GM12878 (cell line): ENCODE results near the gene PLPP2. TPM values are rescaled to one million over a fixed set of nuclear protein-coding genes. Genes with fewer than 3 reads are reported as not detected.

ENCODE experiments used
- ATAC-seq: fragments of 200-7000 bp; cut with Tn5 transposase; 3 replicates; pipeline ENCODE4 v1.9.1; 2020; ENCODE audit warnings: mild to moderate bottlenecking, moderate library complexity
- BruUV-seq: library from RNA; stranded (reverse); fragments of 400-500 nt; replicated peaks from 2 replicates; lab custom pipeline; 2021; lab: Mats Ljungman, UMichigan
- CTCF ChIA-PET: fragments of 300-600 bp; sonication (Branson Sonifier 250); formaldehyde crosslinking; extraction: SDS; loops from one replicate; lab custom pipeline; 2021; ENCODE audit warnings: inconsistent platforms; lab: Yijun Ruan, JAX
- POLR2A ChIA-PET: fragments of 350-600 bp; formaldehyde crosslinking; extraction: SDS; loops from one replicate; lab custom pipeline; 2021; ENCODE audit warnings: inconsistent platforms; lab: Charles Lee
- RAD21 ChIA-PET: fragments of 300-600 bp; sonication (Branson Sonifier 250); formaldehyde crosslinking; loops from one replicate; lab custom pipeline; 2023; ENCODE audit warnings: antibody characterized with exemption; ENCODE audit not compliant: unreplicated experiment; lab: Charles Lee
- SMC1A ChIA-PET: fragments of 300-600 bp; sonication (Branson Sonifier 250); formaldehyde crosslinking; loops from one replicate; lab custom pipeline; 2023; ENCODE audit not compliant: unreplicated experiment, uncharacterized antibody; lab: Charles Lee
- DNase-seq: peaks from one replicate; pipeline ENCODE4 v3.0.0-alpha.2; 2011; ENCODE audit warnings: low read depth, low spot score
- FAIRE-seq: peaks from 3 replicates; lab custom pipeline; 2011; peaks lifted over from hg19 to GRCh38; lab: Jason Lieb, UNC
- H2AFZ ChIP-seq: 2 replicates; pipeline ENCODE4 v1.6.0; 2011; ENCODE audit warnings: low read depth, low read length, control low read depth; ENCODE audit not compliant: control insufficient read depth
- H3K27ac ChIP-seq: 2 replicates; pipeline ENCODE4 v1.5.1; 2011; ENCODE audit warnings: control low read depth; ENCODE audit not compliant: control insufficient read depth, insufficient read depth
- H3K27me3 ChIP-seq, 2 experiments: replicated peaks in 1 of 2; 2 replicates each; pipeline versions ENCODE4 v1.6.0 to v1.6.1; 2011; ENCODE audit warnings: low read length in 1 of 2; ENCODE audit not compliant: control insufficient read depth in 2 of 2, insufficient read depth in 2 of 2
- H3K36me3 ChIP-seq, 2 experiments: 2 replicates each; pipeline ENCODE4 v1.5.1; 2011; ENCODE audit warnings: low read length in 1 of 2; ENCODE audit not compliant: control insufficient read depth in 2 of 2, insufficient read depth in 2 of 2
- H3K4me1 ChIP-seq: 2 replicates; pipeline ENCODE4 v1.6.1; 2011; ENCODE audit warnings: mild to moderate bottlenecking, low read length, moderate library complexity, mixed read lengths; ENCODE audit not compliant: control insufficient read depth, insufficient read depth
- H3K4me2 ChIP-seq: 2 replicates; pipeline ENCODE4 v1.6.0; 2011; ENCODE audit warnings: control low read depth; ENCODE audit not compliant: control insufficient read depth, insufficient read depth
- H3K4me3 ChIP-seq: fragments of 200-600 bp; sonication (generic); 2 replicates; pipeline ENCODE4 v1.5.1; 2016
- H3K79me2 ChIP-seq: 2 replicates; pipeline ENCODE4 v1.6.0; 2011; ENCODE audit warnings: low read length; ENCODE audit not compliant: control insufficient read depth, insufficient read depth
- H3K9ac ChIP-seq: 2 replicates; pipeline ENCODE4 v1.8.0; 2011; ENCODE audit warnings: low read length, control low read depth, mixed read lengths; ENCODE audit not compliant: control insufficient read depth, insufficient read depth
- H3K9me3 ChIP-seq: replicated peaks from 3 replicates; pipeline ENCODE4 v1.5.1; 2011; ENCODE audit warnings: mild to moderate bottlenecking, low read length; ENCODE audit not compliant: control insufficient read depth, insufficient read depth
- H4K20me1 ChIP-seq: 2 replicates; pipeline ENCODE4 v1.6.0; 2011; ENCODE audit not compliant: control insufficient read depth, insufficient read depth
- MEF2A ChIP-seq: IDR thresholded peaks from 2 replicates; pipeline ENCODE4 v1.6.1; 2011; ENCODE audit warnings: low read depth, mild to moderate bottlenecking, low read length, moderate library complexity; ENCODE audit not compliant: insufficient read depth
- RUNX3 ChIP-seq: IDR thresholded peaks from 2 replicates; pipeline ENCODE4 v1.6.1; 2012; ENCODE audit warnings: low read length, inconsistent platforms
- SREBF2 ChIP-seq: IDR thresholded peaks from 2 replicates; pipeline ENCODE4 v1.6.1; 2012; ENCODE audit warnings: mild to moderate bottlenecking, low read length
- TARDBP ChIP-seq: IDR thresholded peaks from 2 replicates; pipeline ENCODE4 v1.6.1; 2016; ENCODE audit warnings: borderline replicate concordance
- TCF3 ChIP-seq: IDR thresholded peaks from 2 replicates; pipeline ENCODE4 v1.6.1; 2012; ENCODE audit warnings: low read depth, mild to moderate bottlenecking, low read length, borderline replicate concordance; ENCODE audit not compliant: insufficient read depth
- ZNF622 ChIP-seq: fragments of 450-650 bp; IDR thresholded peaks from 2 replicates; pipeline ENCODE4 v1.6.1; 2017; ENCODE audit warnings: mild to moderate bottlenecking, inconsistent platforms
- WGBS: methylation state at CpG from one replicate; pipeline ENCODE4 v1.1.6; 2016; ENCODE audit warnings: low lambda C conversion rate; ENCODE audit not compliant: insufficient replicate concordance, insufficient coverage; ENCODE audit errors: missing lambda C conversion rate; 5-methylcytosine and 5-hydroxymethylcytosine counted together
- in situ Hi-C: fragments of 300-500 bp; cut with MboI; formaldehyde crosslinking; loops from 9 replicates; pipeline ENCODE4 v1.14.3; 2018; ENCODE audit warnings: mixed read lengths
- intact Hi-C: fragments of 100-400 bp; cut with micrococcal nuclease; formaldehyde crosslinking; loops from one replicate; pipeline ENCODE4 v1.14.2; 2022; ENCODE audit not compliant: unreplicated experiment
- polyA plus RNA-seq, 11 experiments: library from polyadenylated mRNA; depleted of rRNA in 4 of 11; unstranded in 6 of 11; stranded (reverse) in 5 of 11; fragments of >200 nt; fragmentation: Nextera tagmentation in 4 of 11; fragmentation: Illumina TruSeq in 1 of 11; extraction: Ambion mirVana in 4 of 11; extraction: Trizol in 1 of 11; gene quantifications; 1 replicate in 1 of 11; 2 replicates in 10 of 11; pipeline versions ENCODE4 v1.2.1 to v1.2.3, GENCODE V29; 2011 to 2016; ENCODE audit warnings: inconsistent platforms in 2 of 11, missing spikeins in 2 of 11, low read depth in 1 of 11
- total RNA-seq, 4 experiments: library from RNA; depleted of rRNA in 3 of 4; stranded (reverse); fragments of >200 nt in 3 of 4; fragmentation: Illumina TruSeq in 1 of 4; extraction: Trizol in 1 of 4; gene quantifications; 2 replicates each; pipeline versions ENCODE4 v1.2.1 to v1.2.3, GENCODE V29; 2013 to 2021
- TF ChIP-seq, protein P1 (sequence below): IDR thresholded peaks from 2 replicates; pipeline ENCODE4 v1.6.1; 2012; ENCODE audit warnings: improper control_type of control experiment, low read depth, low read length; ENCODE audit not compliant: insufficient replicate concordance
- TF ChIP-seq, protein P2 (sequence below): IDR thresholded peaks from 2 replicates; pipeline ENCODE4 v1.6.1; 2011; ENCODE audit warnings: low read depth, low read length, improper control_type of control experiment, borderline replicate concordance
- TF ChIP-seq, protein P3 (sequence below): fragments of 150-350 bp; IDR thresholded peaks from 2 replicates; pipeline ENCODE4 v1.6.1; 2014; ENCODE audit warnings: mild to moderate bottlenecking, low read depth, low read length
- TF ChIP-seq, protein P4 (sequence below): fragments of 450-650 bp; IDR thresholded peaks from 2 replicates; pipeline ENCODE4 v1.6.1; 2017; ENCODE audit warnings: antibody characterized with exemption, mild to moderate bottlenecking, moderate library complexity

Gene PLPP2
- total and polyA plus RNA-seq, 10 of the 15 experiments (the other 5 are each of a cell fraction or from before 2014, with no cell fraction given): 0.04 to 0.62 (median 0.14) TPM; not detected in 7

DNA sequence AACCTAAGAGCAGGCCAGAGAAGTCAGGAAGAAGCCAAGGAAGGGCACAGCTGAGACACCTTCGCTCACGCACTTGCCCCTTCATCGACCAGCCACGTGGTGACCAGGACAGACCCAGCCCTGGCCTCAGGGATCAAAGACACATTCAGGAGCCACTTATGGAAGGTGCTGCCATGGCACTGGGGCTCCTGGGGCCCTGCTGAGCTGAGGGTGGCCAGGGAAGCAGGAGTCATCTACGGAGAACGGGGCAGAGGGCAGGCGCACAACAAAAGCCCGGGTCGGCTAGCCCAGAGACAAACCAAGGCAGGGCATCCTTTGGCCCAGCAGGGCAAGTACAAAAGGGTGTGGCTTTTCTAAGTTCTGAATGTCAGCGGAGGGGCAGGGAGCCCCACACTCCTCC is 2.3 kb downstream of the PLPP2 start (continued):
- no peak for TF ChIP-seq SREBF2

DNA sequence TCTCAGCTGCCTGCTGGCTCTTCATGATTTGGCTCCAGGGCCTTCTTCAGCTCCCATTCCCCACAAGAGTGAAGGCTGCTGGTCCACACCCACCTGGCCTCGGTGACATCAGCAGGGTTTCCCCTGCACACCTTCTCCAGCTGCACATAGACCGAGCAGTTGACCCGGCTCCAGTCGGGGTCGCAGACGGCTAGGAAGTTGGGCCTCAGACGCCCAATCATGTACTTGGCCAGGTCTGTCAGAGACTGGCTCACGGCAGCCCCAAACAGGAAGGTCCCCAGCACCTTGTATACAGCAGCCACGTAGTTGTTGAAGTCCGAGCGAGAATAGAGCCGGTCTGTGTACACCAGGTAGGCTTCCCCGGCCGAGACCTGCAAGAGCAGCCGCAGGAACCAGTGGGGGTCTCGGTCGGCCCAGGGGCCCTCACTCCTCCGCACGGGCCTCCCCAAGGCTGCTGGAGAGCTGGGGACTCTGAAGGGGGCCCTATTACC is 3.8 kb downstream of the PLPP2 start:
- POLR2A ChIA-PET: no interaction called here
- TF ChIP-seq TCF3: no peak
- TF ChIP-seq, protein P1, sequence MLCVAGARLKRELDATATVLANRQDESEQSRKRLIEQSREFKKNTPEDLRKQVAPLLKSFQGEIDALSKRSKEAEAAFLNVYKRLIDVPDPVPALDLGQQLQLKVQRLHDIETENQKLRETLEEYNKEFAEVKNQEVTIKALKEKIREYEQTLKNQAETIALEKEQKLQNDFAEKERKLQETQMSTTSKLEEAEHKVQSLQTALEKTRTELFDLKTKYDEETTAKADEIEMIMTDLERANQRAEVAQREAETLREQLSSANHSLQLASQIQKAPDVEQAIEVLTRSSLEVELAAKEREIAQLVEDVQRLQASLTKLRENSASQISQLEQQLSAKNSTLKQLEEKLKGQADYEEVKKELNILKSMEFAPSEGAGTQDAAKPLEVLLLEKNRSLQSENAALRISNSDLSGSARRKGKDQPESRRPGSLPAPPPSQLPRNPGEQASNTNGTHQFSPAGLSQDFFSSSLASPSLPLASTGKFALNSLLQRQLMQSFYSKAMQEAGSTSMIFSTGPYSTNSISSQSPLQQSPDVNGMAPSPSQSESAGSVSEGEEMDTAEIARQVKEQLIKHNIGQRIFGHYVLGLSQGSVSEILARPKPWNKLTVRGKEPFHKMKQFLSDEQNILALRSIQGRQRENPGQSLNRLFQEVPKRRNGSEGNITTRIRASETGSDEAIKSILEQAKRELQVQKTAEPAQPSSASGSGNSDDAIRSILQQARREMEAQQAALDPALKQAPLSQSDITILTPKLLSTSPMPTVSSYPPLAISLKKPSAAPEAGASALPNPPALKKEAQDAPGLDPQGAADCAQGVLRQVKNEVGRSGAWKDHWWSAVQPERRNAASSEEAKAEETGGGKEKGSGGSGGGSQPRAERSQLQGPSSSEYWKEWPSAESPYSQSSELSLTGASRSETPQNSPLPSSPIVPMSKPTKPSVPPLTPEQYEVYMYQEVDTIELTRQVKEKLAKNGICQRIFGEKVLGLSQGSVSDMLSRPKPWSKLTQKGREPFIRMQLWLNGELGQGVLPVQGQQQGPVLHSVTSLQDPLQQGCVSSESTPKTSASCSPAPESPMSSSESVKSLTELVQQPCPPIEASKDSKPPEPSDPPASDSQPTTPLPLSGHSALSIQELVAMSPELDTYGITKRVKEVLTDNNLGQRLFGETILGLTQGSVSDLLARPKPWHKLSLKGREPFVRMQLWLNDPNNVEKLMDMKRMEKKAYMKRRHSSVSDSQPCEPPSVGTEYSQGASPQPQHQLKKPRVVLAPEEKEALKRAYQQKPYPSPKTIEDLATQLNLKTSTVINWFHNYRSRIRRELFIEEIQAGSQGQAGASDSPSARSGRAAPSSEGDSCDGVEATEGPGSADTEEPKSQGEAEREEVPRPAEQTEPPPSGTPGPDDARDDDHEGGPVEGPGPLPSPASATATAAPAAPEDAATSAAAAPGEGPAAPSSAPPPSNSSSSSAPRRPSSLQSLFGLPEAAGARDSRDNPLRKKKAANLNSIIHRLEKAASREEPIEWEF: no peak
- TF ChIP-seq, protein P2, sequence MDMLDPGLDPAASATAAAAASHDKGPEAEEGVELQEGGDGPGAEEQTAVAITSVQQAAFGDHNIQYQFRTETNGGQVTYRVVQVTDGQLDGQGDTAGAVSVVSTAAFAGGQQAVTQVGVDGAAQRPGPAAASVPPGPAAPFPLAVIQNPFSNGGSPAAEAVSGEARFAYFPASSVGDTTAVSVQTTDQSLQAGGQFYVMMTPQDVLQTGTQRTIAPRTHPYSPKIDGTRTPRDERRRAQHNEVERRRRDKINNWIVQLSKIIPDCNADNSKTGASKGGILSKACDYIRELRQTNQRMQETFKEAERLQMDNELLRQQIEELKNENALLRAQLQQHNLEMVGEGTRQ: no peak
- TF ChIP-seq, protein P3, sequence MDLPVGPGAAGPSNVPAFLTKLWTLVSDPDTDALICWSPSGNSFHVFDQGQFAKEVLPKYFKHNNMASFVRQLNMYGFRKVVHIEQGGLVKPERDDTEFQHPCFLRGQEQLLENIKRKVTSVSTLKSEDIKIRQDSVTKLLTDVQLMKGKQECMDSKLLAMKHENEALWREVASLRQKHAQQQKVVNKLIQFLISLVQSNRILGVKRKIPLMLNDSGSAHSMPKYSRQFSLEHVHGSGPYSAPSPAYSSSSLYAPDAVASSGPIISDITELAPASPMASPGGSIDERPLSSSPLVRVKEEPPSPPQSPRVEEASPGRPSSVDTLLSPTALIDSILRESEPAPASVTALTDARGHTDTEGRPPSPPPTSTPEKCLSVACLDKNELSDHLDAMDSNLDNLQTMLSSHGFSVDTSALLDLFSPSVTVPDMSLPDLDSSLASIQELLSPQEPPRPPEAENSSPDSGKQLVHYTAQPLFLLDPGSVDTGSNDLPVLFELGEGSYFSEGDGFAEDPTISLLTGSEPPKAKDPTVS: no peak
- TF ChIP-seq RUNX3: no peak
- no peak for TF ChIP-seq ZNF622
- TF ChIP-seq, protein P4, sequence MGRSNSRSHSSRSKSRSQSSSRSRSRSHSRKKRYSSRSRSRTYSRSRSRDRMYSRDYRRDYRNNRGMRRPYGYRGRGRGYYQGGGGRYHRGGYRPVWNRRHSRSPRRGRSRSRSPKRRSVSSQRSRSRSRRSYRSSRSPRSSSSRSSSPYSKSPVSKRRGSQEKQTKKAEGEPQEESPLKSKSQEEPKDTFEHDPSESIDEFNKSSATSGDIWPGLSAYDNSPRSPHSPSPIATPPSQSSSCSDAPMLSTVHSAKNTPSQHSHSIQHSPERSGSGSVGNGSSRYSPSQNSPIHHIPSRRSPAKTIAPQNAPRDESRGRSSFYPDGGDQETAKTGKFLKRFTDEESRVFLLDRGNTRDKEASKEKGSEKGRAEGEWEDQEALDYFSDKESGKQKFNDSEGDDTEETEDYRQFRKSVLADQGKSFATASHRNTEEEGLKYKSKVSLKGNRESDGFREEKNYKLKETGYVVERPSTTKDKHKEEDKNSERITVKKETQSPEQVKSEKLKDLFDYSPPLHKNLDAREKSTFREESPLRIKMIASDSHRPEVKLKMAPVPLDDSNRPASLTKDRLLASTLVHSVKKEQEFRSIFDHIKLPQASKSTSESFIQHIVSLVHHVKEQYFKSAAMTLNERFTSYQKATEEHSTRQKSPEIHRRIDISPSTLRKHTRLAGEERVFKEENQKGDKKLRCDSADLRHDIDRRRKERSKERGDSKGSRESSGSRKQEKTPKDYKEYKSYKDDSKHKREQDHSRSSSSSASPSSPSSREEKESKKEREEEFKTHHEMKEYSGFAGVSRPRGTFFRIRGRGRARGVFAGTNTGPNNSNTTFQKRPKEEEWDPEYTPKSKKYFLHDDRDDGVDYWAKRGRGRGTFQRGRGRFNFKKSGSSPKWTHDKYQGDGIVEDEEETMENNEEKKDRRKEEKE: no peak
- TF ChIP-seq TARDBP: no peak
- no peak for TF ChIP-seq MEF2A

More for the DNA sequence above, 3.8 kb downstream of the PLPP2 start:
- Histone ChIP-seq H3K27me3 (peaks cover 0 to 2% of the 10 kb centered on the region in 2 experiments; a peak in 2 of 4 replicates), H3K4me3 (no peak overlapping the region), H3K9me3 (no peaks in the 10 kb centered on the region), H4K20me1 (no peaks in the 10 kb centered on the region), H3K27ac (no peak overlapping the region), H3K9ac (no peak overlapping the region), H2AFZ (no peak overlapping the region), H3K36me3 (no peaks in the 10 kb centered on the region), H3K4me1 (no peaks in the 10 kb centered on the region), H3K79me2 (no peaks in the 10 kb centered on the region), H3K4me2 (no peak overlapping the region)
- RAD21 ChIA-PET: interaction anchor here (1.2 kb wide), 1 partner anchor 223 kb away, joined by 3 read pairs; no protein-coding TSS in a partner anchor
- in situ Hi-C loops: no loop called here
- DNase-seq (no peak), ATAC-seq (no peak), FAIRE-seq (no peak)
- WGBS: 52% methylated on average over 19 of the region's 19 CpGs
- intact Hi-C loops: no loop called here
- SMC1A ChIA-PET: no interaction called here
- CTCF ChIA-PET: no interaction called here
- BruUV-seq: no TSS peak
